HG02840 (cell line): ENCODE measurements around the gene TOR1AIP2.

Experiments used
- ATAC-seq: cut with Tn5 transposase; IDR thresholded peaks from one replicate; pipeline ENCODE4 v1.9.1; 2021; ENCODE audit warnings: mild to moderate bottlenecking, moderate library complexity, moderate number of reproducible peaks; ENCODE audit not compliant: unreplicated experiment, low FRiP score

TOR1AIP2 gene

DNA sequence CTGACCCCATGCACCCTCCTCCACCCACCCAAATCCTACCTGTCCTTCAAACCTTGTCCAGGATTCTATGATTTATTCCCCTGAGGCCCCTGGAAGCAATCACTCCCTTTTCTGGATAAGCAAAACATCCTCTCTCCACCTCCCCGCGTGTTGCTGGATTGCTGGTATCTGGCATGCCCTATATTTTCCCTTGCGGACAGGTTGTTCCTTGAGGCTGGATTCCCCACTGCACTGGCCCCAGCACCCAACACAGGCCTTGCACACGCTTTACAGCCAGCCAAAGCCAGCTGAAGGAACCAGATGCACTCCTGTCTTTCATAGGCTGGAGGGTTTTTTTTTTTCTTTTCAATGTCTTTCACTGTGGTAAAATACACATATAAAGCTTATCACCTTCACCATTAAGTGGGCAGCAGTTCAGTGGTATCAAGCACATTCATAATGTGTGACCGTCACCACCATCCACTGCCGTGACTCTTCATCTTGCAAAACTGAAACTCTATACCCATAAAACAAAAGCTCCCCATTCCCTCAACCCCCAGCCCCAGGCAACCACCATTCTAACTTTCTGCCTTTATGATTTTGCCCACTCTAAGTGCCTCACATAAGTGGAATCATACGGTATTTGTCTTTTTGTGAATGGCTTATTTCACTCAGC, 50.9 kb downstream of the TOR1AIP2 start:
- no peak for ATAC-seq

DNA sequence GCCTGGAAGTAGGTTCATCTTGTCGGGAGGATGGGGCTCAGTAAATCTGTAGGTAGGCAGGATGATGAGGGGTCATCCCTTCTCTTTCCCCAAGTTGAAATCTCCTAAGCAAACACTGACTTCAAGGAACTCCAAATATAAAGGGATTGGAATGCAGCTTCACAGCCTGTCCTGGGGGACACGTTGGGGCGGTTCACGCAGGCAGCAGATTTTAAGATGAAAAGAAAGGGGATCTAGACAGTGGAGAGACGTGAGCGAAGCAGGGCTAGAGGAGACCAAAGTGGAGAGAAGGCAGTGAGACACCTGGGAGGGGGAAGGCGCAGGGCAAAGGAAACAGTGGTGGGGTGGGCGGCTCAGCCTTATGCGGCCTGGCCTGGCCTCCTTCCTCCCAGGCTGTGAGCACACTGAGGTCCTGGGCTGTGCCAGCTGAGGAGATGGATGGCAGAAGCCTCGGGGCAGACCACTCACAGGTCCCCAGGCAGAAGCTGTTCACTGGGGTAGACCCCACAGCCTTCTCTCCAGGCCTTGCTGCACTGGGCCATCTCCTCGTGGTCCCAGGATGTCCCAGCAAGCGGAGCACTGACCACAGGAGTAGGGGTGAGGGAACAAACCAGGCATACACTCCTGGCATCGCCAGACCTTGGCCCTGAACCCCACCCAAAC, 51.7 kb downstream of the TOR1AIP2 start:
- ATAC-seq: no peak

DNA sequence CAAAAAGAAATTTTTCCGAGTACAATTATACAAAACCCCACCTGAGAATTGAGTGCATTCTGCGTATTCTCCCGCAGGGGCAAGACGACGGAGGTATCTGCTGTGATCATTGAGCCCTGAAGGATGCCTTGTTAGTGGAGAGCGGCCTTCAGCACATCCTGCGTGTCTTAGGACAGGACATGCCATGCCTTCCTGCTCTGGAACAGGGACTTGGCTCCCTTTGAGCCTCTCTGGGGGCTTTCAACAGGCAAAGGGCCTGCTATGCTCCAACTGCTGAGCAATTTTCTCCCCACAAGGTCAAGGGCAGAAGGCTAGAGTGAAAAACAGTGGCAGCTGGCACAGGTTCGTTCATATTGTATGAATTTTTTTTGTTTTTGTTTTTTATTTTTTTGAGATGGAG, 52.4 kb downstream of the TOR1AIP2 start:
- no peak for ATAC-seq

DNA sequence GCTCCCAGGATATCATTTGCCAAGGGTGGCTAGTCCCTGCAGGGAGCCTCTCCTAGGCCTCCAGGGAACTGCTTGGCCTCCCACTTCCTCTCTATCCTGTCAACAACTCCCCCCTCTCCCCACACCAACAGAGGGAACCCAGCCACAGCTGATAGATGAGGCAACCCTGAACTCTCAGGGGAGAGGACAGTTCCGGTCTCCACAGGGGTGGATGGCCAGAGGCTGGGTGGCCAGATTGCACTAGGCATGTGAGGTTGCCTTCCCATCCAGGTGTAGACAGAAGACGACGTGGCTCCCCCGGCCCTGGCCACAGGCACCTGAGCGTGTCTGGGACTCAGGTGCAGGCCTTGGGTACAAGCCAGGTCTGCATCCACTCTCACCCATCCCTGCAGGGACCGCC, 53.3 kb downstream of the TOR1AIP2 start:
- ATAC-seq: no peak

DNA sequence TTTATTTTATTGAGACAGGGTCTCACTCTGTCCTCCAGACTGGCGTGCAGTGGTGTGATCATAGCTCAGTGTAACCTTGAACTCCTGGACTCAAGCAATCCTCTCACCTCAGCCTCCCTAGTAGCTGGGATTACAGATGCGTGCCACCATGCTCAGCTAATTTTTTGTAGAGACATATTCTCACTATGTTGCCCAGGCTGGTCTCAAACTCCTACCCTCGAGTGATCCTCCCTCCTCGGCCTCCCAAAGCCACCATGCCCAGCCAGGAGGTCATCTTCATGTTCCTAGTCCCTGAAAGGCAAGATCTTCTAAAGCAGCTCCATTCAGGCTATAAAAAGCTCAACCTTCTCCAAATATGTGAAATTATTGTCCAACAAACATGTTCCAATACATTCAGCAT, 53.9 kb downstream of the TOR1AIP2 start:
- ATAC-seq: no peak

DNA sequence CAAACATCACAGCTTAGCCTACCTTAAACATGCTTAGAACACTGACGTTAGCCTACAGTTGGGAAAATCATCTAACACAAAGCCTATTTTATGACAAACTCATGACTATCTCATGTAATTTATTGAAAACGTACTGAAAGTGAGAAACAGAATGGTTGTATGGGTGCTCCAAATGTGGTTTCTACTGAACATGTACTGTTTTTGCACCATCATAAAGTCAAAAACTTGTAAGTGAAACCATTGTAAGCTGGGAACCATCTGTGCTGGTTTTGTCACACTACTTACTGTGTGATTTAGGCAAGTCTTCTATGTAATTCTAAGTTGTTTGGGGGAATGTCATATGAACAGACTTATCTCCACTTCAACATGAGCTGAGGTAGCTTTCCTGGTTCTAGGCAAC, 55.5 kb downstream of the TOR1AIP2 start:
- ATAC-seq: no peak

DNA sequence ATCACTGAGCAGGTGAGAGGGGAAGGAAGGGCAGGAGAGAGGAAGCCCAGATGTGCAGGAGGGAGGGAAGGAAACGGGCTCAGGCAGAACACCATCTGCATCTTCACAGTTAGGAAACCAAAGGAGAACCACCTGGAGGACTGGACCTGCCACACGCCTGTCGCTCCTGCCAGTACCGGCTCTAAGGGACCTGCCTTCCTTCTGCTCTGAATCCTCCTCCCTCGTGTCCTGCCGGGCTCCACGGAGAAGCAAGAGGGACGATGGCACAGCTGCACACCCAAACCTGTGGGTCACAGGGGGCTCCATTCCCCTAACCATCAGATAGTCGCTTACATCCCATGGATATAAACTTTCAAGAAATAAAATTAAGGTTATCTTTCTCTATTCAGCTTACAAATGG, 56.1 kb downstream of the TOR1AIP2 start:
- ATAC-seq: no peak

DNA sequence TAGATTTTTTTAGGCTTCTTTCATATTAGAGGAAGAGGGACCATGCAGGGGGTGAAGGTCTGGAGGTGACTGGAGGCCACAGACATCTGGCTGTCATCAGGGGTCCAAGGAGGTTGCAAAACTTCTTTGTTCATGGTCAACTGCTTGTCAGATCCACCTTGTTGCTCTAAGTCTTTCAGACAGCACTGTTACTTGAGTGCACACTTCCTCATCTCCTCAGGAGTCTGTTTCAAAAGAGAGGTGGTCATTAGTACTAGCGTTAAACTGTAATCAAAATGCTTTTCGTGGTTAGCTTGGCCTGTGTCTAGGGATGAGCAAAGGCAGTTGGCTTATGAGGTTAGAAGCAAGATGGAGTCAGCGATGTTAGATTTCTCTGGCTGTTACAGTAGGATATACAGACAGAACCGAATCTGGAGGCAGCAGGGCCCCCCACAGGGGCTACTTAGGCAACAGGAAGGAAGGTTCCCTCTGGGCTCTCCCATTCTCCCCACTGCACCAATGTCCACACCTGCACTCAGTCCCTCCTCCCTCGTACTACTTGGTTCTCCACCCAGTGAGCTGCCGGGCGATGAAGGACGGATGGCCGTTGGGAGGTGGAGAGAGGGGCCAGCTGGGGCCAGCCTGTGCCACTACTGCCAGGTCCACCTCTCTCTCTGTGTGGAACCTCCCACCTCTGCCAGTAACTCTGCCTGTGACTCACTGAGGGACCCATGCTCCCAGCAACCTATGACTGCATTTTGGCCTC, 57.2 kb downstream of the TOR1AIP2 start:
- ATAC-seq: no peak

DNA sequence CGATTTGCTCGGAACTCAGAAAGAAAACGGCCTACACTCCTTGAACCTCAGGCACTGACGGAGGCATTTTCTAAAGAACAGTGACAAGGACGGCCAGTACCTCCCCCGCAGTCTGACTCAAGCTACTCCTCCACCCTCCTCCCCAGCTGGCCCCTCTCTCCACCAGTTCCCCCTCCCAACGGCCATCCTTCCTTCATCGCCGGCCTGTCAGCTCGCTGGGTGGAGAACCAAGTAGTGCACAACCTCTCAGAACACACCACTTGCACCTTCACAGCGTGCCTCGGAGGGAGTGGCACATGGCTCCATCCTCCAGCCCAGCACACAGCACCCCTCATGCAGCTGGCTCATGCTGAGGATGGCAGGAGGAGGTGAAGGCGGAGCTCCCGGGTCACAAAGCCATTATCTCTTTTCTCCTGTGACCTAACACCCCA, 58.8 kb downstream of the TOR1AIP2 start:
- ATAC-seq: no peak

DNA sequence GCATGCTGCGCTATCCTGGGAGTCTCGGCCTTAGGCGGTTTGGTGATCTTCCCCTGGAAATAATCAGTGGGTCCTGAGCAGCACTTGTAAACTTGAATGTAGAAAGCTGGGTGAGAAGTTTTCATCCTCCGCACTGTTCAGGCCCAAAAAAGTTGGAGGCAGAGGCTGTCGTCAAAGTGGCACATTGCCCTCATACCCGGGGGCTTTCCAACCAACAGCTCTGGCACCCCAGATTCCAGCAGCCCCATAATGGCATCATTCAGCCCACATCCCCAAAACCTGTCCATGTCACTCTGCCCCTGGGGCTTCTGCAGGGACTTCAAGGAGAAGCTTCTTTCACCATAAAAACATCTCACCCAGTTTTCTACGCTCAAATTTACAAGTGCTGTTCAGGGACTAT, 59.3 kb downstream of the TOR1AIP2 start:
- ATAC-seq: no peak

DNA sequence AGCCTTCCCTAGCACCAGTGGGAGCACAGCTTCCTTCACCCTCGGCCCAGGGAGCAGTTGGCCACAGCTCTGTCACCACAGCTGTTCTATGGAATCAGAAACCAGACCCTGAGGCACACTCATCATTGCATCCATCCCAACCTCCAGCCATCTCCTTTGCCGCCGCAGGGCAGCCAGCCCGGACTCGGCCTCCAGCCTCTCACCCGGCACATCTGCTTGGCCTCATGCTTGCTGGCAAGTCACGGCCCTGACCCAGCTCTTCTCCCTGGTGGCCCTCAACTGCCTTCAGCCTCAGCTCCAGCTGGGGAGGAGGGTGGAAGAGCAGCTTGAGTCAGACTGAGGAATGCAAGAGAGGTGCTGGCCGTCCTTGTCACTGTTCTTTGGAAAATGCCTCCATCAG, 59.8 kb downstream of the TOR1AIP2 start:
- ATAC-seq: no peak

DNA sequence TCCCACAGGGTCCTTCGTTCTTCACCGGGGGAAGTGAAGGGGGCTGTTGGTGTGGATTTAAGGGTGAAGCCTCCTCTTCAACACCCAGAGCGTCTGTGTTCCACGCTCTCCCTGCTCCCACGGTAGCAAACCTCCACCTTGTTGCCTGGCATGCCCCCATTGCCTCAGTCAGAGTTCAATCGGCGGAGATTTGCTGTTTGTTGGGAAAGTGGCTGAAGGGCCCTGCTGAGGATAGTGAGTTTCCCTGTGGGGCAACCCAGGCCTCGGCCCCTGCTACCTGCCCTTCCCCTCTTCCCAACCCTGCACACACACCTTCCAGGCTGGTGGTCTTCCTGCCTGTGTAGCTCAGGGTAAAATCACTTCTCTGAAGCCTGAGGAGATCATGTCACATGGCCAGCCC, 60.5 kb downstream of the TOR1AIP2 start:
- ATAC-seq: no peak

DNA sequence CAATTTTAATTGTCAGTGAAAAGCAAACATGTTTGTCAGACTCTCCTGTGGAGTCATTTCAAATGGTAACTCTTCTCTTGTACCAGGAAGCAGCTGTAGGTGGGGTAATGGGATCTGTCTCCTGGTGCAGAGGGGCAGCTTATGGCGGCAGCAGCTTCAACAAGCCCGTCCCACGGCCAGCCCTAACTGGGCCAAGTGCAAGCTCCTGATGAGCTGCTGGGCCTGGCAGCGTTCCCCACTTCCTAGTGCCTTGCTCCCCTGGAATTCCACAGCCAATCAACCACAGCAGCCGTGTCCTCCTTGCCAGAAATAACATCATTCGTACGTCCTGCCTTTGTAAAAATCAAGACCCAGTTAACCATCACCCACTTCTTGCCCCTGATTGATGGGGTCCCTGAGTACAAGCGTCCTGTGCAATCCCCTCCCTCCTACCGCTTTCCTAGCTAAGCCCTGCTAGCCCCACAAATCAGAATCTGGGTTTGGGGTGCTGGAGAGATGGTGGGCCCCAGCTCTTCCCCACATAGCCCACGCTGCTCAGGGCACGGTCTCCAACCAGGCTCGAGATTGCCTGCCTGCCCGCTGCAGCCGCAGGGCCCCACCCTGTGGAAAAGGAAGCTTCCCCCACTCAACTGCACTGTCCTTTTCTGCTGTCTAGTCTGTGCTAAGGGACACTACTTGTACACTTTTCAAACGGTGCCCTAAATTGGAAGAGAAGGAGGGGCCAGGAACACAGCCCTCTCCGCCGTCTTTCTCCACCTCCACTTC, 61.2 kb downstream of the TOR1AIP2 start:
- ATAC-seq: no peak

DNA sequence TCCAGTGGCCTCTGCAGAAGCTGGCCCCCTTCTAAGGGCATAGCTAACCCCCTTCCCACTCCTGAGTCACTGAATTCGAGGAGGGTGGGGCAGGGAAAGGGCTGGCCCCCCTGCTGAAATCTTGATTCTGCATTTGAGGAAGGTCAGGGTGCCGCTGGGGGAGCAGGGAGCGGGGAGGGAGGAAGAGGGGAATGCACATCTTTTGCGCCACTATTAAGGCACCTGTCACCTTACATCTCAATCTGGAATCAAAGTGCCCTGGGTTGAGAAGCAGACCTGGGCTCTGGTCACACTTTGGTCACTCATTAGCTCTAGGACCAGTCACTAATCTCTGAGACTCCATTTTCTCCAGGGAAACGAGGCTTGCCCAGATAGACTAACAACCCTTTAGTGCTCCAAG, 62.0 kb downstream of the TOR1AIP2 start:
- ATAC-seq: no peak

DNA sequence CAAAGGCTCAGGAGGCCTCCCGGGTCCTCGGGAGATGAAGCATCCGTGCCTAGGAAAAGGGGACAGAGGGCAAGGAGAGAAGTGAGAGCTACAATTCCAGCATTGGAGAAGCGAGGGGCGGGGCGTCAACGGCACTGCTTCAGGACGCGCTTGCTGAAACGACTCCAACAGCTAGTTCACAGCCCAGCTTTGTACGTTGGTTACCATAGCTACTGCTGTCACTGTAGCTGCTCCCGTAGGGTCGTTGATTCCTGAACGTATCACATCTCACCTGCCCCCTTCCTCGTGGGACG, 63.1 kb downstream of the TOR1AIP2 start:
- ATAC-seq: peak; percentile 24

DNA sequence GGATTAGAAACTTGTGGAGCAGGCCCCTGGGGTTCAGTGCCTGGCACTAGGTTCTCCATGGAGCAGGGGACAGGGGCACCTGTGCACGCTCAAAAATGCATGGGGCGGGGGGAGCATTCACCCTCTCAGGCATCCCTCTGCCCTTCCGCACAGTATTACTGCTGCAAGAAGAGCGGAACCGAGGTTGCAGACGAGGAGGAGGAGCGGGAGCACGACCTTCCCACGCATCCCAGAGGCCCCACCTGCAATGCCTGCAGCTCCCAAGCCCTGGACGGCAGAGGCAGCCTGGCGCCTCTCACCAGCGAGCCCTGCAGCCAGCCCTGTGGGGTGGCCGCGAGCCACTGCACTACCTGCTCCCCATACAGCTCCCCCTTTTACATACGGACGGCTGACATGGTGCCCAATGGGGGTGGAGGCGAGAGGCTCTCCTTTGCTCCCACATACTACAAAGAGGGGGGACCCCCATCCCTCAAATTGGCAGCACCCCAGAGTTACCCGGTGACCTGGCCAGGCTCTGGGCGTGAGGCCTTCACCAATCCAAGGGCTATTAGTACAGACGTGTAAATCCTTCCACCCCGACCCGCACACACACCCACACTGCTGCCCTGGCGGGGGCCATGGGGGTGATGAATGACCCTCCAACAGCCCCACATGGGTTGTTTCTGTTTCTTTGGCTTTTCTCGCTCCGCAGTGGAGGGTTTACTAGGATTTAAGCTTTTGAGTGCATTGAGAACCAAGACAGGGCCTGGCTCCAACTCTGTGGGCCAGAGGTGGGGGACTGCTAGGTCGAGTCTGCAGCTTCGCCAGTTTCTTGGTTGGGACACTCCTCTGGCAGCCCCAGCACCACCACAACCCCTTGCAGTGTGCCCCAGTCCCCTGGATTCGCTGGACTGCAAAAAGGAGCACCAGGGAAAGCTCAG, 63.7 kb downstream of the TOR1AIP2 start:
- no peak for ATAC-seq

DNA sequence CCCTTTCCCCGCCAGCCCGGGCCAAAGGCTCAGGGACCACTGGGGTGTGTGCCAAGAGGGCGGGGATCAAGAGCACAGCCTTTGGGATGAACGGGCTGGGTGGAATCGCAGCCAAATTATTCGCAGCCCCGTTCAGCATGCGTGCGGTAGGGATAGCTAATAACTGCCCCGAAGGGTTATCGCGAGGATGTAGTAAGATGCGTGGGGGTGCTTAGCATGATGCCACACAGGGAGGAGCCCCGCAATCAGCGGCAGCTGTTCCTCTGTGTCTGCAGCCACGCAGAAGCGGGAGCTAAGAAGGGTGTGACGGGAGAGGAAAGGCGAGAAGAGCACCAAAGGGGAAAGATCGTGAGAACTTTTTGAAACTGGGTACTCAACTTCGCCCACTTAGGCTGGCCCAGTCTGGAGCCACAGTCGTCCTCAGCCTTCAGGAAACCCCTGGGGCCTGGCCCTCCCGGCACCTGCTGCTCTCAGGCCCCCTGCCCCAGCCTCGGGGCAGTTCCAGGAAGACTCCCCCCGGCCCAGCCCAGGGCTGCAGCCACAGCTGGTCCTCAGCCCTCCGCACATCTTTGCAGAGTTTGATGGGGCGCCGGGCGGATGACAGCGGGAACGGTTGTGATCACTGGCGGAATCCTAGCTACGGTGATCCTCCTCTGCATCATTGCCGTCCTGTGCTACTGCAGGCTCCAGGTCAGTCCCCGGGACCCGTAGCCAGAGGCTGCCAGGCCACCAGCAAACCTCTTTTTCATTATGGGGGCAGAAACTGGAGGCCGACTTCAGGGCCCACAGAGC, 64.9 kb downstream of the TOR1AIP2 start:
- no peak for ATAC-seq

DNA sequence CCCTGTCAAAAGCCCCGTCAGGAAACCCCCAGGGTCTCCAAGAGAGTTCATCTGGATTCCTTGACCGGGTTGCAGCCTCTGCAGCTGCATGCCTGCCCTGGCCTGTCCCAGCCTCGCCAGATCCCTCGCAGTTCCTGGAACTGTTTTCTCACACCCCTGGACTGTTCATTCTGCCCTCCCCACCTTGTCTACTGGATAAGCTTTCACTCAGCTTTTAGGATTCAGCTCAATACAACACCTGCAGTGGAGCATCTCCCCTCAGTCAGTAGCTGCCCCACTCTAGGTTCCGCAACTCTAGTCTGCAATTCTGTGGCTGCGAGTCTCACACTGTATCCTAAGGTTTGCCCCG, 67.3 kb downstream of the TOR1AIP2 start:
- no peak for ATAC-seq

DNA sequence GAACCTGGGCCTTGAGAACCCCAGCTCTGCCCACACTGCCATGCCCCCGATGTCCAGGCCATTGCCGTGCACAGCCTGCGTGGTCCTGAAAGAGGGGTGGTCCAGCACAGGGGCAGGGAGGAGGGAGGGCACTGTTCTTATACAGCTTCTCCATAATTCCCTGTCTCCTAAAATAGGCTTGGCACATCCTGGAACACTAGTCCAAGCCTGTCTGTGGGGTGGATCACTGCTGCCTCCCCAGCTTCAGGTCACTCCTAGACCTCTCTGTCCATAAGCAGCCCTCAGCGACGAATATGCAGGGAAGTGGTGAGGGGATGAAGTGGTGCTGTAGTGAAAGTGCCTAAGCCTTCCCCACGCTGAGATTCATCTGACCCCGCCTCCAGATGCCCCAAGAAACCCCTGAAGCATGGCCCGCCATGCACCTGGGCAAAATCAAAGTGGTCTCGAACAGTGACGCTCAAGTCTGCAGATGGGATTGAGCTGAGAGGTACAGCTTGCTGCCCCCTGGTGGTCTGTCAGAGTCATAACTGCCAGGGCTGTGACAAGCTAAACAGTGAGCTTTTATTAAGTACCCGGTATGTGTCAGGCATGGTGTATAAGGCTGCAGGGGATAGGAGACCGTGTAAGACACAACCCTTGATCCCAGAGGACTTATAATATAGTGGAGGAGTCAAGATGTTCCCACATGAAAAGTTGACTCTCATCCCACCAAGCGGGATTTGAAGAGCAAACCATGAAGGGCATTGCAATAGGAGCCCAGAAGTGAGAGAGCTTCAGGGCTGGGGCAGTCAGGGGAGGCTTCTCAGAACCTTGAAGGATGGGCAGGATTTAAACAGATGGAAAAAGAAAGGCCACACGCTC, 67.9 kb downstream of the TOR1AIP2 start:
- ATAC-seq: peak; percentile 67
